ENCODE measurements around the gene TFPI2. TPM values are rescaled to one million over a fixed set of nuclear protein-coding genes. Genes with fewer than 3 reads are reported as not detected.

The TFPI2 gene
- total and polyA plus RNA-seq, 2 of the 4 experiments (the other 2 are of a cell fraction): 48.9 to 99.0 TPM

DNA sequence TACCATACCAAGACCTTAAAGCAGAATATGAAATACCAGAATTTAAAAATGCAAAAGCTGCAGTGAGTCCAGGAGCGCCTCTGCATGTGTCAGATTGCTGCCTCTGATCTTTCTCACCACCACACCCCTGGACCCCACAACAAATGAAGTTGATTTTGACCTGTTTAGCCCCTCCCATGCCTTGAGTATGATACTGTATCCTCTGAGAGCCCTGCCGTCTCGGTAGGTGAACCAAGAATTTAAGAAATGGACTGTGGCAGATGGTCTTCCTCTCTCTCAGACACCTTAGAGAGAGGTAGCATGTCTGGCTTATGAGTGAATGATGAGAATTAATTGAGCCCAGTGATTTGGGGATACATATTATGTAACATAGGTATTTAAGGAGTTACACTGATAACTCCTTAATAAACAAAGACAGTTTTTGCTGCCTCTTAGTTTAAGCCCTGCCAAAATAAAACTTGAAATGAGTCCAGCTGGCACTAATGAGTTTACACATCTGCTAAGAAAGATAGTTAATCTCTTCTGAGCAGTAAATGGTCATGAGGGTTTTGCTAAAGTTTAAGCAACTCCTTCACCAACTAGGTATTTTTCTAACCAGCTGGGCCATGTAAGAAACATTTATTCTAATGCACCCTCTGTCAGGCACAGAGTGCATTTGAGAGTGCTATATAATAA lies 4.5 kb upstream of the TFPI2 start:
- ChIA-PET POLR2A (ENCODE audit: unreplicated experiment) (no interaction called here), CTCF (no interaction called here)
- H2BK5ac ChIP-seq (ENCODE audit: low read depth, low read length, poor library complexity, severe bottlenecking): no peak overlapping the region
- H2AK5ac ChIP-seq (ENCODE audit: low read depth, low read length): no peak overlapping the region
- no peak for ATAC-seq (ENCODE audit: low read depth)
- no peak overlapping the region for H3K14ac ChIP-seq (replicated peaks; ENCODE audit: low read depth, low read length)
- H3K4me1 ChIP-seq (ENCODE audit: control insufficient read depth, insufficient read depth, low read length): peaks cover 2% of the 10 kb centered on the region; the same call in 1 of the 2 replicates
- H3K9ac ChIP-seq (ENCODE audit: low read depth, low read length): no peak overlapping the region
- H3K23ac ChIP-seq (ENCODE audit: low read depth, low read length): no peak overlapping the region
- no TSS peak for BruUV-seq (replicated peaks)
- H3K56ac ChIP-seq (ENCODE audit: extremely low read depth, insufficient read depth, low read length): no peak overlapping the region
- H2AFZ ChIP-seq (replicated peaks; ENCODE audit: low read length, poor library complexity): no peak overlapping the region
- H3K9me3 ChIP-seq (ENCODE audit: control insufficient read depth, insufficient read depth, low read length): no peaks in the 10 kb centered on the region
- no peaks in the 10 kb centered on the region; the same call in 1 of the 2 replicates for H3K27me3 ChIP-seq (ENCODE audit: control insufficient read depth, insufficient read depth, low read length)
- TF ChIP-seq NFE2L2 (IDR thresholded peaks at IDR 0.05; ENCODE audit: low read depth, low read length): no peak
- in situ Hi-C loops (cut with MboI; ENCODE audit: low sequenced_read_pairs): no loop called here
- no peak overlapping the region for H2AK9ac ChIP-seq (replicated peaks; ENCODE audit: low read depth, low read length, poor library complexity)
- no peak for DNase-seq
- no peak overlapping the region for H4K91ac ChIP-seq (ENCODE audit: insufficient read depth, low read depth, low read length)
- no peak overlapping the region for H3K4ac ChIP-seq (ENCODE audit: low read depth, low read length)
- H2BK20ac ChIP-seq (ENCODE audit: low read depth, low read length): no peak overlapping the region
- no peak overlapping the region for H4K5ac ChIP-seq (ENCODE audit: low read depth, low read length)
- WGBS, 2 experiments (ENCODE audit: extremely low coverage in 2 of 2, insufficient read length in 1 of 2): no CpG with 5 or more reads among the region's 3 CpGs
- H4K8ac ChIP-seq (ENCODE audit: low read depth in 2 of 2, low read length in 2 of 2): no peak overlapping the region
- no peaks in the 10 kb centered on the region for H3K36me3 ChIP-seq (ENCODE audit: control insufficient read depth, insufficient read depth, low read length)
- no peaks in the 10 kb centered on the region for H3K79me1 ChIP-seq (ENCODE audit: low read depth in 1 of 2, low read length in 2 of 2)
- dilution Hi-C loops (cut with HindIII; ENCODE audit: low sequenced_read_pairs, unreplicated experiment): no loop called here
- no peak overlapping the region for H3K27ac ChIP-seq (ENCODE audit: insufficient read depth, low read length)
- H4K20me1 ChIP-seq (ENCODE audit: insufficient read depth, low read length): no peaks in the 10 kb centered on the region
- H3K9me1 ChIP-seq (ENCODE audit: insufficient read depth, low read length): no peaks in the 10 kb centered on the region
- no peak overlapping the region for H3K4me2 ChIP-seq (ENCODE audit: low read depth, low read length)
- no peak overlapping the region for H2BK15ac ChIP-seq (ENCODE audit: low read depth, low read length)
- H3K4me3 ChIP-seq (ENCODE audit: insufficient read depth, low read depth, low read length): no peak overlapping the region
- H3K18ac ChIP-seq (ENCODE audit: low read depth, low read length): no peak overlapping the region
- intact Hi-C loops (cut with micrococcal nuclease): loop anchor here (5.0 kb wide), 1 partner anchor 107 kb away; the partner anchor contains the start of gene BET1
- no peak overlapping the region for H2BK120ac ChIP-seq (ENCODE audit: low read depth, low read length)
